DMS153 treated with DMSO at 0.1 percent for 48 hours (cell line): ENCODE results near the gene SLC22A5.
"Not testable (repeated sequence)": the region's sequence is repeated elsewhere in the genome, so short reads cannot be mapped to it uniquely, and the experiment has no call there.

Experiments
- DNase-seq: peaks from one replicate; lab custom pipeline; 2025; ENCODE audit not compliant: unreplicated experiment; lab: John Stamatoyannopoulos, UW

Gene SLC22A5

GRCh38 chr5:132426525-132427138, 57.1 kb downstream of the SLC22A5 start:
- DNase-seq = no peak

GRCh38 chr5:132427281-132428146, 58.0 kb downstream of the SLC22A5 start:
- DNase-seq = peak; percentile 20

- DNase-seq = no peak
Observed at GRCh38 chr5:132428147-132428482, 58.6 kb downstream of the SLC22A5 start.

GRCh38 chr5:132428484-132429462, 59.3 kb downstream of the SLC22A5 start:
- DNase-seq = no peak

- DNase-seq = no peak
Observed at GRCh38 chr5:132429463-132430440, 60.2 kb downstream of the SLC22A5 start.

GRCh38 chr5:132430746-132431145, 61.2 kb downstream of the SLC22A5 start:
- DNase-seq = no peak

GRCh38 chr5:132431632-132432031, 62.1 kb downstream of the SLC22A5 start:
- DNase-seq = no peak

- DNase-seq = no peak
Observed at GRCh38 chr5:132433141-132433540, 63.6 kb downstream of the SLC22A5 start.

- DNase-seq = no peak
Observed at GRCh38 chr5:132434416-132435286, 65.1 kb downstream of the SLC22A5 start.

- DNase-seq = no peak
Observed at GRCh38 chr5:132435447-132435846, 65.9 kb downstream of the SLC22A5 start.

GRCh38 chr5:132435886-132436285, 66.4 kb downstream of the SLC22A5 start:
- DNase-seq = no peak

- no peak for DNase-seq
Observed at GRCh38 chr5:132436936-132437335, 67.4 kb downstream of the SLC22A5 start.

- no peak for DNase-seq
Observed at GRCh38 chr5:132437604-132438266, 68.2 kb downstream of the SLC22A5 start.

GRCh38 chr5:132438267-132438645, 68.7 kb downstream of the SLC22A5 start:
- not testable (repeated sequence) for DNase-seq

GRCh38 chr5:132438917-132439316, 69.4 kb downstream of the SLC22A5 start:
- DNase-seq = no peak

- no peak for DNase-seq
Observed at GRCh38 chr5:132439521-132440089, 70.1 kb downstream of the SLC22A5 start.

GRCh38 chr5:132444061-132444460, 74.6 kb downstream of the SLC22A5 start:
- DNase-seq = no peak
